HEK293 (cell line): ENCODE data around the gene DPF3.

Experiments used
- CTCF ChIA-PET: fragments of 350-600 bp; formaldehyde crosslinking; extraction: SDS; loops from one replicate; lab custom pipeline; 2021; ENCODE audit warnings: antibody characterized with exemption; lab: Yijun Ruan, JAX
- POLR2A ChIA-PET: fragments of 300-600 bp; formaldehyde crosslinking; extraction: SDS; loops from one replicate; lab custom pipeline; 2020; ENCODE audit warnings: antibody characterized with exemption, inconsistent platforms; lab: Yijun Ruan, JAX
- H3K27ac ChIP-seq: fragments of 200-500 bp; sonication (Bioruptor generic); 2 replicates; pipeline ENCODE4 v1.5.1; 2014; ENCODE audit warnings: low read depth, low read length, control low read depth, inconsistent platforms; ENCODE audit errors: extremely low read depth
- H3K36me3 ChIP-seq, 2 experiments: fragments of 200-500 bp in 1 of 2; sonication (Bioruptor generic) in 1 of 2; 1 replicate in 1 of 2; 2 replicates in 1 of 2; pipeline ENCODE4 v1.5.1; 2014 to 2017; ENCODE audit warnings: inconsistent platforms in 2 of 2, low read length in 2 of 2; ENCODE audit not compliant: control insufficient read depth in 2 of 2, insufficient read depth in 1 of 2
- H3K4me1 ChIP-seq: fragments of 200-500 bp; sonication (Bioruptor generic); 2 replicates; pipeline ENCODE4 v1.5.1; 2014; ENCODE audit warnings: mild to moderate bottlenecking, low read length, inconsistent platforms; ENCODE audit not compliant: control insufficient read depth, insufficient read depth
- H3K4me3 ChIP-seq: 2 replicates; pipeline ENCODE4 v1.5.1; 2011; ENCODE audit warnings: low read depth, mild to moderate bottlenecking, control low read depth, low read length, moderate library complexity
- H3K9me3 ChIP-seq: fragments of 200-500 bp; sonication (Bioruptor generic); 2 replicates; pipeline ENCODE4 v1.5.1; 2014; ENCODE audit warnings: low read depth, low read length, inconsistent platforms; ENCODE audit not compliant: control insufficient read depth, insufficient read depth
- HOXA7 ChIP-seq: sonication (generic); formaldehyde crosslinking; IDR thresholded peaks from 2 replicates; pipeline ENCODE4 v1.8.1; 2022; ENCODE audit warnings: missing genetic modification reagents, borderline replicate concordance
- MEIS1 ChIP-seq: sonication (generic); formaldehyde crosslinking; IDR thresholded peaks from 2 replicates; pipeline ENCODE4 v1.8.1; 2022; ENCODE audit warnings: missing genetic modification reagents, mild to moderate bottlenecking, borderline replicate concordance
- OSR2 ChIP-seq: fragments of 450-650 bp; formaldehyde crosslinking; IDR thresholded peaks from 2 replicates; pipeline ENCODE4 v1.5.1; 2016; ENCODE audit warnings: missing biosample characterization, missing genetic modification characterization
- TSHZ1 ChIP-seq: fragments of 450-650 bp; formaldehyde crosslinking; IDR thresholded peaks from 2 replicates; pipeline ENCODE4 v1.5.1; 2016; ENCODE audit warnings: missing biosample characterization, missing genetic modification characterization, borderline replicate concordance
- ZNF16 ChIP-seq: fragments of 450-650 bp; formaldehyde crosslinking; IDR thresholded peaks from 2 replicates; pipeline ENCODE4 v1.5.1; 2016; ENCODE audit warnings: low read depth, missing biosample characterization, missing genetic modification characterization
- ZNF324 ChIP-seq: fragments of 450-650 bp; formaldehyde crosslinking; IDR thresholded peaks from 2 replicates; pipeline ENCODE4 v1.5.1; 2016; ENCODE audit warnings: missing biosample characterization, missing genetic modification characterization
- ZNF501 ChIP-seq: fragments of 450-650 bp; formaldehyde crosslinking; IDR thresholded peaks from 2 replicates; pipeline ENCODE4 v1.5.1; 2016; ENCODE audit warnings: missing biosample characterization, missing genetic modification characterization
- ZNF747 ChIP-seq: fragments of 450-650 bp; formaldehyde crosslinking; IDR thresholded peaks from 2 replicates; pipeline ENCODE4 v1.5.1; 2016; ENCODE audit warnings: missing biosample characterization, missing genetic modification characterization
- ZSCAN18 ChIP-seq: fragments of 450-650 bp; formaldehyde crosslinking; IDR thresholded peaks from 2 replicates; pipeline ENCODE4 v1.5.1; 2016; ENCODE audit warnings: missing biosample characterization, missing genetic modification characterization
- TF ChIP-seq, protein P1 (sequence below): fragments of 450-650 bp; formaldehyde crosslinking; IDR thresholded peaks from 2 replicates; pipeline ENCODE4 v1.5.1; 2016; ENCODE audit warnings: missing biosample characterization, missing genetic modification characterization
- TF ChIP-seq, protein P2 (sequence below): fragments of 450-650 bp; formaldehyde crosslinking; IDR thresholded peaks from 2 replicates; pipeline ENCODE4 v1.5.1; 2016; ENCODE audit warnings: missing biosample characterization, missing genetic modification characterization
- TF ChIP-seq, protein P3 (sequence below): fragments of 450-650 bp; formaldehyde crosslinking; IDR thresholded peaks from 2 replicates; pipeline ENCODE4 v1.5.1; 2016; ENCODE audit warnings: missing biosample characterization, missing genetic modification characterization

The DPF3 gene

GRCh38 chr14:72608391-72609204 is 285.3 kb downstream of the DPF3 start (continued):
- no peak for TF ChIP-seq ZNF747
- TF ChIP-seq, protein P1, sequence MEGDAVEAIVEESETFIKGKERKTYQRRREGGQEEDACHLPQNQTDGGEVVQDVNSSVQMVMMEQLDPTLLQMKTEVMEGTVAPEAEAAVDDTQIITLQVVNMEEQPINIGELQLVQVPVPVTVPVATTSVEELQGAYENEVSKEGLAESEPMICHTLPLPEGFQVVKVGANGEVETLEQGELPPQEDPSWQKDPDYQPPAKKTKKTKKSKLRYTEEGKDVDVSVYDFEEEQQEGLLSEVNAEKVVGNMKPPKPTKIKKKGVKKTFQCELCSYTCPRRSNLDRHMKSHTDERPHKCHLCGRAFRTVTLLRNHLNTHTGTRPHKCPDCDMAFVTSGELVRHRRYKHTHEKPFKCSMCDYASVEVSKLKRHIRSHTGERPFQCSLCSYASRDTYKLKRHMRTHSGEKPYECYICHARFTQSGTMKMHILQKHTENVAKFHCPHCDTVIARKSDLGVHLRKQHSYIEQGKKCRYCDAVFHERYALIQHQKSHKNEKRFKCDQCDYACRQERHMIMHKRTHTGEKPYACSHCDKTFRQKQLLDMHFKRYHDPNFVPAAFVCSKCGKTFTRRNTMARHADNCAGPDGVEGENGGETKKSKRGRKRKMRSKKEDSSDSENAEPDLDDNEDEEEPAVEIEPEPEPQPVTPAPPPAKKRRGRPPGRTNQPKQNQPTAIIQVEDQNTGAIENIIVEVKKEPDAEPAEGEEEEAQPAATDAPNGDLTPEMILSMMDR (tag by site-specific recombination), result no peak

DNA sequence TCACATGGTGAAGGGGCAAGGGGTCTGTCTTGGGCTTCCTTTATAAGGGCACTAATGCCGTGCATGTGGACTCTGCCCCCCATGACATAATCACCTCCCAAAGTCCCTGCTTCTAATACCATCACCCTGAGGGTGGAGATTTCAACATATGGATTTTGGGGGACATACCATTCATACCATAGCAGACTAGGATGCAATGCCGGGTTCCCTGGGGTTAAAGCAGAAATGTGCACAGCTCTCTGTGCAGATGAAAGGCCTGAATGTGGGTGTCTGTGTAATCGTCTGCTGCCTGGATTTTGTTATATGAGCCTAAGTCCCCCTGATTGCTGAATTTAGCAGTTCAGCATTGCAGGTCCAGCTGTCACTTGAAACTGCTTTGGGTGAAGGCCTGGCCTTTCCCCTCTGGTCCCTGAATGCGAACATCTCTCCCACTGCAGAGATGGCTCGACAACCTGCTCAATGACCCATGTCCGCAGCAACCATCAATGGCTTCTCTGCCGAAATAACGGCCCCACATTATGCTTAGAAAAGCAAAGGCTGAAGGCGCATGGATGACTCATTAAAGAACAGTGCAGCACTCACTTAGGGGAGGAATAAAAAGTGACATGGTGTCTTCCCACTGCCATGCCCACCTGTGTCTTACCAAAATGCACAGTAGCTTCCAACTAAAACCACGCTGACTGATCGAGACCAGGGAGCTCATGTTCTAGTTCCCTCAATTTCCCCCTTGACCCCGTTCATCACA is 286.3 kb downstream of the DPF3 start:
- Histone ChIP-seq H3K4me1 (no peaks in the 10 kb centered on the region), H3K9me3 (no peaks in the 10 kb centered on the region), H3K36me3 (no peaks in the 10 kb centered on the region), H3K27ac (no peak overlapping the region), H3K4me3 (no peak overlapping the region)
- TF ChIP-seq ZNF324 (tag by site-specific recombination) (no peak), ZNF501 (tag by site-specific recombination) (no peak), TSHZ1 (tag by site-specific recombination) (no peak)
- ChIA-PET POLR2A (no interaction called here), CTCF (interaction anchor here (1.3 kb wide), 1 partner anchor 94 kb away, joined by 3 read pairs; no protein-coding TSS in a partner anchor)

DNA sequence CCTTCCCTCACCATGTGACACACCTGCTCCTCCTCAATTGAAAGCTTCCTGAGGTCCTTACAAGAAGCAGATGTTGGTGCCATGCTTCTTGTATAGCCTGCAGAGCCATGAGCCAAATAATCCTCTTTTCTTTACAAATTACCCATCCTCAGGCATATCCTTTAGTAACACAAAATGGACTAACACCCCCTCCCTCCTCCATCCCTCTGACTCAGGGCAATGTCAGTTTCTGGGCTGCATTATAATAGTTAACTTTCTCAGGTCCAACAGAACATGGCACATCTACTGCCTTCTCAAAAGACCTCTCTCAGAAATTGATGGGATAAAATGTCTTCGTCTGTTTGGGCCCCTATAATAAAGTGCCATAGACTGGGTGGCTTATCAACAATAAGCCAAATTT is 287.0 kb downstream of the DPF3 start:
- H3K36me3 ChIP-seq, result no peaks in the 10 kb centered on the region
- no peak overlapping the region for H3K27ac ChIP-seq
- CTCF ChIA-PET, result no interaction called here
- no peak for TF ChIP-seq OSR2 (tag by site-specific recombination)
- no peaks in the 10 kb centered on the region for H3K9me3 ChIP-seq
- POLR2A ChIA-PET, result no interaction called here
- H3K4me1 ChIP-seq, result no peaks in the 10 kb centered on the region
- H3K4me3 ChIP-seq, result no peak overlapping the region

- POLR2A ChIA-PET, result no interaction called here
Observed at GRCh38 chr14:72605921-72606220, 288.0 kb downstream of the DPF3 start.

More at GRCh38 chr14:72605921-72606220, 288.0 kb downstream of the DPF3 start:
- H3K36me3 ChIP-seq, result no peaks in the 10 kb centered on the region
- no peak for TF ChIP-seq ZSCAN18
- TF ChIP-seq, protein P2, sequence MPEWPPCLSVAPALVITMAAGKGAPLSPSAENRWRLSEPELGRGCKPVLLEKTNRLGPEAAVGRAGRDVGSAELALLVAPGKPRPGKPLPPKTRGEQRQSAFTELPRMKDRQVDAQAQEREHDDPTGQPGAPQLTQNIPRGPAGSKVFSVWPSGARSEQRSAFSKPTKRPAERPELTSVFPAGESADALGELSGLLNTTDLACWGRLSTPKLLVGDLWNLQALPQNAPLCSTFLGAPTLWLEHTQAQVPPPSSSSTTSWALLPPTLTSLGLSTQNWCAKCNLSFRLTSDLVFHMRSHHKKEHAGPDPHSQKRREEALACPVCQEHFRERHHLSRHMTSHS, result no peak
- TF ChIP-seq, protein P3, sequence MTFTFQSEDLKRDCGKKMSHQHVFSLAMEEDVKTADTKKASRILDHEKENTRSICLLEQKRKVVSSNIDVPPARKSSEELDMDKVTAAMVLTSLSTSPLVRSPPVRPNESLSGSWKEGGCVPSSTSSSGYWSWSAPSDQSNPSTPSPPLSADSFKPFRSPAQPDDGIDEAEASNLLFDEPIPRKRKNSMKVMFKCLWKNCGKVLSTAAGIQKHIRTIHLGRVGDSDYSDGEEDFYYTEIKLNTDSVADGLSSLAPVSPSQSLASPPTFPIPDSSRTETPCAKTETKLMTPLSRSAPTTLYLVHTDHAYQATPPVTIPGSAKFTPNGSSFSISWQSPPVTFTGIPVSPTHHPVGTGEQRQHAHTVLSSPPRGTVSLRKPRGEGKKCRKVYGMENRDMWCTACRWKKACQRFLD (tag by site-specific recombination), result no peak
- TF ChIP-seq MEIS1, result no peak
- TF ChIP-seq HOXA7 (CRISPR knock-in tag), result no peak
- no peak for TF ChIP-seq ZNF16 (tag by site-specific recombination)
- no peak overlapping the region for H3K4me3 ChIP-seq
- no peak overlapping the region for H3K27ac ChIP-seq
- CTCF ChIA-PET, result no interaction called here
- H3K9me3 ChIP-seq, result no peaks in the 10 kb centered on the region
- no peaks in the 10 kb centered on the region for H3K4me1 ChIP-seq
